Stimulated activated CD4-positive, alpha-beta T cell treated with anti-CD3 and anti-CD28 coated beads, Interleukin-1b, Interleukin-23, amount 100 ng/mL, for 4 hours (primary cell): ENCODE results near the gene TNFRSF8.

Experiments used
- DNase-seq, 2 donors: peaks; one replicate each; pipeline ENCODE4 v3.0.0-alpha.2; 2020; ENCODE audit warnings: low read depth in 2 of 2

The TNFRSF8 gene

DNA sequence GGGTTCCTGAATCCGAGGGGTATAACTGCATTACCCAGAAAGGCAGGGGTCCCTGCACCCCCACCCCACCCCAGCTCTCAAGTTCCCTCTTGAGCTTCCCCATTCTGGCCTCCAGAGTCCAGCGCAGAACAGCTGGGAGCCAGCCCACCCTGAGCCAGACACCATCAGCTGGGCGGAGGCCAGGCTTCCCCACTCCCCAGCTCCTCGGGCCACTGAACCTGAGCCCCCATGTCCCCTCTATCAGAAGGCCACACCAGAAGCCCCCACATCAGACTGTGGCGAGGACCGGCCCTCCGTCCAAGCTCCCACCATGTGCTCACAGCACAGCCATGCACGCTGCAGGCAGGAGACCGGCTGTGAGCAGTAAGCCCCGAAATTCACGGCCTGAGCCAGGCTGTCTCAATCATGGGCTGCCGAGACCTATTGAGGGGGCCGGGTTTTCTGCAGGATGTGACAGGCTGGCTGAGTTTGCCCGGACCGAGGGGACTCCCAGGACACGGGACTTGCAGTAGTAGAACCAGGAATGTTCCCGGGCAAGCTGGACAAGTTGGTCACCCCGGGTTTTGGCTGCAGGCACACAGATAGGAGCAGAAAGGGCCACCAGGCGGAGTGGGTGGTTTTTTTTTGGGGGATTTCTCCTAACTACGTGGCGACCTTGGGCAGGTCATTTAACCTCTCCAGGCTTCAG lies 78.2 kb downstream of the TNFRSF8 start:
- no peak for DNase-seq

DNA sequence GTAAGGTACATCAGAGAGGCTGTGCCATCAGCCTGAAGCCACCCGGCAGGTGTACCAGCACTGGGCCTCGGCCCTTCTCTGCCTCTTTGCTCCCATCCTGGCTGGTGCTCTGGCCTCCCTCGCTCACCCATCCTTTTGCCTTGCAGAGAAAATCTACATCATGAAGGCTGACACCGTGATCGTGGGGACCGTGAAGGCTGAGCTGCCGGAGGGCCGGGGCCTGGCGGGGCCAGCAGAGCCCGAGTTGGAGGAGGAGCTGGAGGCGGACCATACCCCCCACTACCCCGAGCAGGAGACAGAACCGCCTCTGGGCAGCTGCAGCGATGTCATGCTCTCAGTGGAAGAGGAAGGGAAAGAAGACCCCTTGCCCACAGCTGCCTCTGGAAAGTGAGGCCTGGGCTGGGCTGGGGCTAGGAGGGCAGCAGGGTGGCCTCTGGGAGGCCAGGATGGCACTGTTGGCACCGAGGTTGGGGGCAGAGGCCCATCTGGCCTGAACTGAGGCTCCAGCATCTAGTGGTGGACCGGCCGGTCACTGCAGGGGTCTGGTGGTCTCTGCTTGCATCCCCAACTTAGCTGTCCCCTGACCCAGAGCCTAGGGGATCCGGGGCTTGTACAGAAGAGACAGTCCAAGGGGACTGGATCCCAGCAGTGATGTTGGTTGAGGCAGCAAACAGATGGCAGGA lies 79.2 kb downstream of the TNFRSF8 start:
- DNase-seq = no peak

DNA sequence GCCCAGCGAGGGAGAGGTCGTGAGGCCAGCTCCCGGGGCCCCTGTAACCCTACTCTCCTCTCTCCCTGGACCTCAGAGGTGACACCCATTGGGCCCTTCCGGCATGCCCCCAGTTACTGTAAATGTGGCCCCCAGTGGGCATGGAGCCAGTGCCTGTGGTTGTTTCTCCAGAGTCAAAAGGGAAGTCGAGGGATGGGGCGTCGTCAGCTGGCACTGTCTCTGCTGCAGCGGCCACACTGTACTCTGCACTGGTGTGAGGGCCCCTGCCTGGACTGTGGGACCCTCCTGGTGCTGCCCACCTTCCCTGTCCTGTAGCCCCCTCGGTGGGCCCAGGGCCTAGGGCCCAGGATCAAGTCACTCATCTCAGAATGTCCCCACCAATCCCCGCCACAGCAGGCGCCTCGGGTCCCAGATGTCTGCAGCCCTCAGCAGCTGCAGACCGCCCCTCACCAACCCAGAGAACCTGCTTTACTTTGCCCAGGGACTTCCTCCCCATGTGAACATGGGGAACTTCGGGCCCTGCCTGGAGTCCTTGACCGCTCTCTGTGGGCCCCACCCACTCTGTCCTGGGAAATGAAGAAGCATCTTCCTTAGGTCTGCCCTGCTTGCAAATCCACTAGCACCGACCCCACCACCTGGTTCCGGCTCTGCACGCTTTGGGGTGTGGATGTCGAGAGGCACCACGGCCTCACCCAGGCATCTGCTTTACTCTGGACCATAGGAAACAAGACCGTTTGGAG lies 80.0 kb downstream of the TNFRSF8 start:
- no peak for DNase-seq

DNA sequence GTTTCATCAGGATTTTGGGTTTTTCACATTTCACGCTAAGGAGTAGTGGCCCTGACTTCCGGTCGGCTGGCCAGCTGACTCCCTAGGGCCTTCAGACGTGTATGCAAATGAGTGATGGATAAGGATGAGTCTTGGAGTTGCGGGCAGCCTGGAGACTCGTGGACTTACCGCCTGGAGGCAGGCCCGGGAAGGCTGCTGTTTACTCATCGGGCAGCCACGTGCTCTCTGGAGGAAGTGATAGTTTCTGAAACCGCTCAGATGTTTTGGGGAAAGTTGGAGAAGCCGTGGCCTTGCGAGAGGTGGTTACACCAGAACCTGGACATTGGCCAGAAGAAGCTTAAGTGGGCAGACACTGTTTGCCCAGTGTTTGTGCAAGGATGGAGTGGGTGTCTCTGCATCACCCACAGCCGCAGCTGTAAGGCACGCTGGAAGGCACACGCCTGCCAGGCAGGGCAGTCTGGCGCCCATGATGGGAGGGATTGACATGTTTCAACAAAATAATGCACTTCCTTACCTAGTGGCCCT lies 80.6 kb downstream of the TNFRSF8 start:
- DNase-seq = no peak

DNA sequence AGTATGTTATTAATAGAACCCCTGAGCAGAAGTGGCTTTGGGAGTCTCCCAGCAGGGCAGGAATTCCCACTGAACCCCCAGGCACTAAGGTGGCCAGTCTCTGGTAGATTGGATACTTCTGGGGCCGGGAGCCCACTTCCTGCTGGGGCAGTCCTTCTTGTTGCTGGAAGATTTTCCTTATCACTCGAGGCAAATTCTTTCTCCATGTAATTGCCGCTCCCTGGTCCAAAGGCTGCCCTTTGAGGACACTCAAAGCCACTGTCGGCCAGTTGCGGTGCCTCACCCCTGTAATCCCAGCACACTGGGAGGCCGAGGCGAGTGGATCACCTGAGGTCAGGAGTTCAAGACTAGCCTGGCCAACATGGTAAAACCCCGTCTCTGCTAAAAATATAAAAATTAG lies 81.1 kb downstream of the TNFRSF8 start:
- no peak for DNase-seq

DNA sequence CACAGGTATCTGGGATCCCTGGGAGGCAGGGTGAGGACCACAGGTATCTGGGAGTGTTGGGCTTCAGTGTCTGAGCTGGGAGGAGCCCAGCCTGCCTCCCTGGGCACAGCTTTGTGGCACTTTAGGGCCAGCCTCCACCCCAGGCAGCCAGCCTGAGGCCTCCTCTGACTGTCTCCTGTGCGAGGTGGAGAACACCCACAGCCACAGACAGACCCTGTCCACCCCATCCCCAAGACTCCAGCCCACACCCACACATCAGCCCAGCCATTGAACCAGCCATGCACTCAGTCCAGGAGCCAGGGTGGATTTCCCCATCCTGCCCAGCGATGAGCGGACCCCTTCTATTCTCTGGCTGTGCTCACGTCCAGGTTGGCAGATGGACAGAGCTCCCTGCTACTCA lies 81.9 kb downstream of the TNFRSF8 start:
- no peak for DNase-seq

DNA sequence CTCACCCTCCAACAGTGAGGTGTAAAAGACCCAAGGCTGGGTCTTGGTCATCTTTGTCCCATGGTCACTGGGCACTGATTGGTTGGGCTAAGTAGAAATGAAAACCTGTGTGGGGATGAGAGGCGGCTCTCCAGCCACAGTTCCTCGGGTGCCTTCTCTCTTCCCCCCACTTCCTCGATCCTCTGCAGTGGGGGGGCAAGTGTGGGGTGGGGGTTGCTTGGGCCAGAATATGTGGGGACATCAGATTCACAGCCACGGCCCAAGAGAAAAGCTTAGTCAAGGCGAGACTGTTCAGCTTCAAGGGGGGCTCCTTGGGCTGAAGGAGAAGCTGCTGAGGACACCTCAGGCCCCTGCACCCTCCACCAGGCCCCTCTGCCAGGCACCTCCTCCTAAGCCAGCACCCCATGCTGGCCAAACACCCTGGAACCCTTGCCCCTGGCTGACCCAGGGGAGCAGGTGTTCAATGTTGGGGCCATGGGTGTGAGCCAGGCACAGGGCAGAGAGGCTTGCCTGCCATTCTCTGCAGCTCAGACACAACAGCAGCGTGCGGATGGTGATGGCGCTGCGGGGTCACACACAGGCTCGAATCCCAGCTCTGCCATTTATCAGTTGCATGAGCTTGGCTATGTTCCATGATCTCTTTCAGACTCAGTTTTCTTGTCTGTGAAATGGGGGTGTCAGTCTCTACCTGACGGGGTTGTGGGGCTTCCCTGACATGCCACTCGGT lies 82.7 kb downstream of the TNFRSF8 start:
- DNase-seq = no peak

DNA sequence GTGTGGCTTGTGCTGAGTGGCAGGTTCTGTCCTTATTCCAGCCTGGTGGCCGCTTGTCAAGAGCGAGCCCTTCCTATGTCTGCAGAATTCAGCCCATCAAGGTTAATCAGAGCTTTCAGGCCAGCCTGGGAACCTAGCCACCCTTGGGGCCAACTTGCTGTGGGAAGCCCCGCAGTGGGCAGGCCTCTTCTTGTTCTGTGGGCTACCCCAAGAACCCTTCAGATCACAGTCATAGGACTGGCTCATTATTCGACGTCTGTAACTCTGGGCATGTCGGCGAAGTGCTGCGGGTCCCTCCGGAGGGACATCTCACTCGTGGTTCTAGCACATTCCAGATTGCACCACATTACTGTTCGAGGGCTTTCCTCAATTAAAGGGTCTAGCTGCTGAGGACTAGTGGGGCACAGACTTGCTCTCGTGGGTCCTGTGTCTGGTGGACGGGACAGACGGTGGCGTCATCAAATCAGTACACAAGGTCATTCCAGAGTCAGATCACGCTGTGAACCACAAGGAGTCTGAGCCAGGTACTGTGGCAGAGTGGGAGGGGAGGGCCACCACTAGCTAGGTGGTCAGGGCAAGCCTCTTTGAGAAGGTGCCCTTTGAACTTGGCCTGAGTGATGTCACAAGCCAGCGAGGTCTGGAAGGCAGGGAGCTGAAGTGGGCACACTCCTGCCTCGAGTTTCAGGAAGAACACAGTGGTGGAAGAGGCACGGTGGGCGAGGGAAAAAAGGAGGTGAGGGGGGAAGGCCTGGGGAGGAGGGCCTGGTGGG lies 83.4 kb downstream of the TNFRSF8 start:
- DNase-seq = no peak

DNA sequence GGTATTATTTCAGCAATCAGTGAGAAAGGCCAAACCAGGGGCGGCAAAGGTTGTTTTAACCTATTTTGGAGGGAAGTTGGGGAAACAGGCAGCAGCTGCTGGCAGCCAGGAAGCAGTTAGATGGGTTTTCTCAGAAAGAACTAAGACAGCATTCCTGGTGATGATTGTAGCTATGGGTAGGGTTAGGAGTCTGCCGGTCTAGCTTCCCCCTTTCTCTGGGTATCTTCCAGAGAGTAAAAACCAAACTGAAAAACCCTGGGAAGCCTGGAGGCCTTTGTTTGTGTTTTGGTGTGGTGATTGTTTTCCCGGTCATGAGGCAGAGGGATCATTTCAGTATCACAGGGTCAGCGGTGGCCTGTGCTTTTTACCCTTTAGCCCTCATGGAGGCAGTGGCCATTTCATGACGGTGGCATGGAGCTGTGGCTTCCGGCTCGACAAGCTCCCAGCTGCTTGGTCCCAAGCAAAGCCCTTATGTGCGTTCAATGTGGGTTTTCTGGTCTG lies 84.1 kb downstream of the TNFRSF8 start:
- DNase-seq = no peak

DNA sequence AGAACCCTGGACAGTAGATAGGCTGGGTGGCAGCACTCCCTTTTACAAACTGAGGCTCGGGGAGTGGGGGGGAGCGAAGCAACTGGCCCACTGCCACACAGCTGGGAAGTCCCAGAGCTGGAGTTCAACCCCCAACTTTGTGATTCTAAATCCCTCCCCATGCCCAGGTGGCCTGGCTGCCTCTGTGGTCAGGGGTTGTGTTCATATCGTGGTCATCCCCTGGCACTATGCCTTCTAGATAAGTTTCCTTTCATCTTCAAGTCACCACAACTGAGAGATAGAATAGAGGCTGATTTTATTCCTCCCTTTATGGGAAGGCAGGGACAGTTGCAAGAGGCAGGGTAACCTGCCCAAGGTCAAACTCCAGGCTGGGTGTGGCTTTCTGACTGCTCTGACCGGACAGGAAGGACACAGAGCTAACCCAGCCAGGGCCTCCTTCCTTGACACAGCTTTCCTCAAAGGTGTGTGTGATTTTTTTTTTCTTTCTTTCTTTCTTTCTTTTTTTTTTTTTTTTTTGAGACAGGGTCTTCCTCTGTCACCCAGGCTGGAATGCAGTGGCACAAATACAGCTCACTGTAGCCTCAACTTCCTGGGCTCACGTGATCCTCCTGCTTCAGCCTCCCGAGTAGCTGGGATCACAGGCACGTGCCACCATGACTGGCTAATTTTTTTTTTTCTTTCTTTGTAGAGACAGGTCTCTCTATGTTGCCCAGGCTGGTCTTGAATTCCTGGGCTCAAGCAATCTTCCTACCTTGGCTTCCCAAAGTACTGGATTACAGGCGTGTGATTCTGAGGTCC lies 85.3 kb downstream of the TNFRSF8 start:
- no peak for DNase-seq

DNA sequence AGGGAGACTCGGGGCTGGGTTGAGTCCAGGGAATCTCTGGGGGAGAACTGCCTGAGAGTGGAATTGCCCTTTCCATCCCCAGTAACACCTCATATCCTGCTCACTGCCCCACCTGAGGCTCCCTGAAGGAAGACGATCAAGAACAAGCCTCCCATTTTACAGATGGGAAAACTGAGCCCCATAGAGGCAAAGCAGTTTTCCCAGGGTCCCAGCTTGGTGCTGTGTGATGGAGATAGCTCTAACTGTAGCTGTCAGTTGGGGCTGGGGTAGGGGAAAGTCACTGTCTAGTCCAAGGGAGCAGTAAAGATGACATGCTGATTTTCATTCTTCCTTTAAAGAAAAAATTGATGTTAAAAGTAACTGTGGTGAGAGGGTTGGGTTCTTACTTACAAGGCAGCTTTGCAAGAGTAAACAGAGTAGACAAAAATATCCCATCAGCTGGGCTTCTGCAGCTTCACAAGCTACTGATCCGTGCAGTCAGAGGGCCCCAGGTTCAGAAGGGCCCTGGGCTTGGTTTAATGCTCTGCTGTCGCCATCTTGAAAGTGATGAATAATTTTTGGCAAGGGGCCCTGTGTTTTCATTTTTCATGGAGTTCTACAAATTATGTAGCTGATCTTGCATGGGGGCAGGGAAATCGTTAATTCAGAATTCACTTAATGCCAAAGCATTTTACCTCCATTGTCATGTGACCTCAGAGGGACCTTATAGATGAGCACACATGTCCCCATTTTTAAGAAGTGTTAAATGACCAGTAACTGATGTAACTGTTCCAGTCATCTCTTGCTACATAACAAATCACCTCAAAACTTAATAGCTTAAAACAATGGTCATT lies 86.1 kb downstream of the TNFRSF8 start:
- DNase-seq = no peak

DNA sequence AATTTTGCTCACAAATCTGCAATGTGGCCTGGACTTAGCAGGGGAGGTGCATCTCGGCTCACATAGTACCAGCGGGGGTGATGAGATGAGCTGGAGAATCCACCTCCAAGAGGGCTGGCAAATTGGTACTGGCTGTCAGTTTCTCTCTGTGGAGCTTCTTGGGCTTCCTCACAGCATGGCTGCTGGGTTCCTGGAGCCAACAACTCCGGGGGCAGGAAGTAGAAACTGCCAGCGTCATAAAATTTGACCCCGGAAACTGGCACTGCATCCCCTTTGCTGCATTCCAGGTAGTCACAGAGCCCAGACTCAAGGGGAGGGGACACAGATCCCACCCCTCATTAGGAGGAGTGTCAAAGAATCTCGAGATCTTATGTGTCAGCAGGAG lies 86.7 kb downstream of the TNFRSF8 start:
- DNase-seq = no peak

DNA sequence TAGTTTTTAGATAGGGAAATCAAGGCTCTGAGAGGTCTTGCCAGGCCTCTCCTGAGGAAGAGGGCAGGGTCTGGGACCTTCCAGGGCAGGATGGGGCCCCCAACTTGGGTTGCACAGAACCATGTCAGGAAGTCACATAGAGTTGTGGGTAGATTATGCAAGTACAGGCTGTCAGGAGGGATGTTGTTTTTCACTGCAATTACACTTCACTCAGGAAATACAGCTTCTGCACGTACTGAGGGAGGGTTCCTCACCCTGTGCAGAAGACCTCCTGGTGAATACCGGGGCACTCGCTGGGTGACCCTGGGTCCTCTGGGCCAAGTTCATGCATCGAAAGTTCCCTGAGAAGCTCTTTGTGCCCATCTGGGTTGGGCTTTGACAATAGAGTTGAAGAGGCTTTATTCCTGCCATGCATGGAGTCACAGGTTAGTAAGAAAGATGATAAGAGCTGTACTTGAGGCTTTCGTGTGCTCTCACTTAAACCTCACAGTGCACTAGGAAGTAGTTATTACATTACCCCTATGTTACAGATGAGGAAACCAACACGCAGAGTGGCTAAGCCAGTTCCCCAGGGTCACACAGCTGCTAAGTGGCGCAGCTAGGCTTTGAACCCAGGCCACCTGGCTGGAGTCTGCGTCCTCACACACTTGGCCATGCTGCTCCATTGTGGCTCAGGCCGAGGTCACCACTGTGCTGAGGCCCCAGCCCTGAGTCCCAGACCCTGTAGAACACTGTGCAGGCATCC lies 87.5 kb downstream of the TNFRSF8 start:
- DNase-seq = no peak

DNA sequence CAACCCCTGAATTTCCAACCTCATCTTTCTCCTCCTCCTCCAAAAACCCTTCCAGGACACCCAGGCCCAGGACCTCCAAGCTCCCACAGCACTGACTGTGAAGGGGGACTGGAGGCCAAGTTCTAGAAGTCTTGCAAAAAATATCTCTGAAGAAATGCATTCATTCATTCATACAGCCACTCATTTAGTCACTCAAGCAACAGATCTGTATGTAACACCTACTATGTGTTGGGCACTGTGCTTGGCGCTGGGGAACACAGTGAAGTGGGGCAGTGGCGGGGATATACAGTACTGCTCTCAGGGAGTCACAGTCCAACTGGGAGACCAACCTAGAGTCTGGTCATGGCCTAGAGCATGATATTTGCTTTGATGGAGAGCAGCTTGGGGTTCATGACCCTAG lies 88.4 kb downstream of the TNFRSF8 start:
- DNase-seq = no peak

DNA sequence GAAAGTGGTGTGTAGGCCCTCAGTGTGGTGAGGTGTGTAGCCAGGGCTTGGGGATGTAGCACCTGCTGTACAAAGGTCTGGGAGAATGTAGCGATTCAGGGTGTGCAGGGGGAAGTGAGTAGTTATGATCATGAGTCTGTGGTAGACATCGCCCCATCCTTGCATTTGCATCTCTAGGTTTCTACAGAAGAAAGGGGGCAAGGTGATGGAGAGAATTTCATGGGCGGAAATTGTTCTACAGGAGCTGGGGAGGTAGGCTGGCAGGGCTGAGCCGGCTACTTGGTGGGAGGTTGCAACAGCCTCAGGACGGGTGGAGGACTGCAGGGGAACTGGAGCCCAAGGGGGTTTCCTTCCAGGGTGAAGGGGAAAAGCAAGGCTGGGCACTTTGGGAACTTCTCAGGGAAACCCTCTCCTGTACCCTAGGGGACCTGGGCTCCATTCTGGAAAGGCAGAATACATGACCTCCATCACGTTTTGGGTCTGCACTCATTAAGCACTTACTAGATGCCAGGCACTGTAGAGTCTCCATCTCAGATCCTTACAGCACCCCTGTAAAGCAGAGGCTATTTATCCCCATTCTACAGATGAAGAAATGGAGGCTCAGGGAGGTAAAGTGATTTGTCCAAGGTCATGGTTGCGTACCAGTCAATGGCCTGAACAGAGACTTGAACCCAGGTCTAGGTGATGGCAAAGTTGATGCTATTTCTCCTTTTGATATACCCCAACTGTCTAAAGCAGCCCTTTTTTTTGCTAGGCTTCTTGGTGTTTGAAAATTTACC lies 89.2 kb downstream of the TNFRSF8 start:
- DNase-seq = no peak

DNA sequence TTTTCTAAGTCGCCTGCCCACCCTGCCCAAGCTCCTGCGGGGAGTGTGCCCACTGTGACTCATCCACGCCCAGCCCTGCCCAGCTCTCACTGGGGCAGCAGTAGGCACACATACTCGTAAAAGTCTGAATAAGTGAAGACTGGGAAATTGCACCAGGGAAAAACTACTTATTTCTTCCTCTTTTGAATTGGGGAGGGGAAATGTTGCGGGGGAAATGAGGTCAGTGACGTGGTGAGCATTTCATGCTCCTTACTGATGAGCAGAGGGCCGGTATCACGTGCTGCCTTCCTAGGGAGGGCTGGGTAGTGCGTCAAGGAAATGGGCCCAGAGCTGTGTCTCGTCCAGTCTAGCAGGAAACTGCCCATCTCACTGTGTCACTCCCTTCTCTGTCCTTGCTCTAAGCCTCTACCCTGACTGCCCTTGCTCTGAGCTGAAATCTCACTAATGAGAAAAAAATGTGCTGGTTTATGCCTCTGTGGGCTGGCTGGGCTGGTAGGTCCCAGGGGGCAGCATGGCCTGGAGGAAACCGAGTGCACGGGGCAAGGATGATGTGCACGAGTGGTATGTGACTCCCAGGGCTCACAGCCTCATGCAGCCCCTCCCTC lies 90.2 kb downstream of the TNFRSF8 start:
- no peak for DNase-seq

DNA sequence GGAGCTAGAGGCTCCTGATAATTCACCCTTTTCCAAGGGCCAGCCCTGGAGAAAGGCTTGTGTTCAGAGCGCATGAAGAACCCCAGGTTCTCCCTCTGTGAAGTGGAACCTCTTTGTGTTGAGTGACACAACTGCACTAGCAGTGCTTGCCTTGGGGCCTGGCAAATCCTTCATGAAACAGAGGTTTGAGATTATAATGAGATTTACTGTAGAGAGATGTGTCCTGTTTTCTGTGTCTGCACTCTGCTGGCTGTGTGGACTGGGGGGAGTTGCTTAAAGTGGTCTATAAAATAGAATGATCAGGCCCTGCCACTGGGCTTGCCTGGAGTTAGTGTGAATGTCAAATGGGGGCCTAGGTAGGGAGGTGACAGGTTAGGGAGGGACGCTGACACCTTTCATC lies 92.2 kb downstream of the TNFRSF8 start:
- DNase-seq = no peak
